Measurements from ENCODE around the gene IKZF2.

Gene IKZF2

GRCh38 chr2:213151437-213152064, at the start of gene IKZF2:
Gene IKZF2 (minus strand): TSS chr2:213151612. CDS start chr2:213148629, 2,983 bp downstream.
- peak; percentile 6 to 25 for DNase-seq (ENCODE audit: low read depth in 2 of 2)

DNA sequence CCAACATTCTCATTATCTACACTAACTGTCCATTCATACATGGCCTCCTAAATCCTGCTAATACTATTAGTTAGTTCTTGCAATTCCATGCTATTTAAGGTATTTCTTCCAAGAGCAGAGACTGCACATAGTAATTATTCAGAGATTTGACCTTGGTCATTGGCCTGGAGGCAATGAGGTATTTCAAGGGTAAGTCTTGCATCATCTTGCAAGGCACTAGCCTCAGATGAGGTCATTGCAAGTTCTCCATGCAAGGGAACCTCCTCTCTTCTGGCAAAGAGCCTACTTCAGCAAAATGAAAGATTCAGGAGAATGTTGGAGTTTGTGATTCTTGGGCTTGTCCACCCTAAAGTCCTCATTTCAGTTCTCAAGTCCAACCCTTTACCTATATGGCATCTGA, 48.5 kb upstream of the IKZF2 start:
- no peak for DNase-seq (ENCODE audit: low read depth in 2 of 2)

GRCh38 chr2:213189001-213189899, 37.8 kb upstream of the IKZF2 start:
- DNase-seq (ENCODE audit: low read depth in 2 of 2), result no peak

GRCh38 chr2:213188533-213188867, 37.1 kb upstream of the IKZF2 start:
- DNase-seq (ENCODE audit: low read depth in 2 of 2), result no peak

DNA sequence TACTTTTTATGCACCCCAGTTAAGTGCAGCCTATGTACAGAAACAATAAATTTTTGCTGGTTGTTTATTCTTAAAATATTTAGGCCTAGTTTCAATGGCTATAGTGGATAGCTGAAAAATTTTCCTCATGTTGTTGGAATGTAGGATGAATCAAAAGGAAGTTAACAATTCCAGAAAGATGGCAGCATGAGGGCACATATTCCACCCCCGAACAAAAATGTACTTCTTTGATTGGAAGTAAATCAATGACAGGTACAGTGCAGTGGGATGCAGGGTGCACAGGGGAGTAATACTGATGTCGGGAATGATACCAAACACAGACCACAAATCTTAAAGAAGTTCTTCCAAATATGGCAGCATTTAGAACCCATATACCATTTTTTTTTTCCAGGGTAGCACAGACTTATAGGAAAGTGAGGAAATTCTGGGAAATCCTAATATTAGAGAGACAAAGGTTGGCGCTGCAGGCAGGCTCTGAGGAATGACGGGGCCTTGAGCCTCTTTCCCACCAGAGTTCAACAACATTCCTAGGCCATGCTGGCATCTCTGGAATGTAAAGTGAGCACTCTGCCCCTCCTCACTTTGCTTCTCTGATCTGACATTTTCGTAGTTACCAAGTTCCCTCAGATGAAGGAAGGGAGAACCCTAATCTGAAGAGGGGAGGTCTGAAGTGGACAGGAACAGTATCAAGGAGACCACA, 36.6 kb upstream of the IKZF2 start:
- DNase-seq (ENCODE audit: low read depth in 2 of 2), result no peak

GRCh38 chr2:213187386-213187785, 36.0 kb upstream of the IKZF2 start:
- DNase-seq (ENCODE audit: low read depth in 2 of 2), result no peak

DNA sequence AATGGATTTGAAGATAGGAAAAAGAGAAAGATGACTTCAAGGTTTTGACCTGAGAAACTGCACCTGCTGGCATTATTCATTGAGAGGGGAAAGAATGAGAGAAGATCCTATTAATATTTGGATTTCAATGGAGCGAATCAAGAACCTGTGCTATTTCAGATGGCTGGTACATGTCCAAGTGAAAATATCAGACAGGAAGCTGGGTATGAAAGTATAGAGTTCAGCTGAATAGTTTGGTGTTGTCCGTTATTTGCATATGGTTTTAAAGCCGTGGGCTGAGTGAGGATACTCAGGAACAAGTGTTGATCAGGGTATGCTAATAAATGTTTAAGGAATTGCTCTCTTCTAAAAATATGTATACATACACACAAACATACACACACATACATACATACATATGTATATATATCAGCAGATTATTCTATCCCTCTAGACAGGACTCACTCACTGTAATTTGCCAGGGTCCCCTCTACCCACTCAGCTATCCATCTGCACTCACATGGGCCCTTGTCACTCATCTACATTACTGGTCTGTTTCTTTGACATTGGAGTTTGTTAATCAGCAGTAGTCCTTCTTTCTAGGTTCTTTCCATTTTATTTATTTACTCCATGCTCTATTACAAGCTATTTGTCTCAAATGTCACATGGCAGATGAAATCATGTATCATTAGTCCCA, 33.9 kb upstream of the IKZF2 start:
- DNase-seq (ENCODE audit: low read depth in 2 of 2), result no peak

GRCh38 chr2:213181712-213182111, 30.3 kb upstream of the IKZF2 start:
- DNase-seq (ENCODE audit: low read depth in 2 of 2), result no peak

- DNase-seq (ENCODE audit: low read depth in 2 of 2), result no peak
These were observed 26.3 kb upstream of the IKZF2 start for GRCh38 chr2:213177679-213178078.

DNA sequence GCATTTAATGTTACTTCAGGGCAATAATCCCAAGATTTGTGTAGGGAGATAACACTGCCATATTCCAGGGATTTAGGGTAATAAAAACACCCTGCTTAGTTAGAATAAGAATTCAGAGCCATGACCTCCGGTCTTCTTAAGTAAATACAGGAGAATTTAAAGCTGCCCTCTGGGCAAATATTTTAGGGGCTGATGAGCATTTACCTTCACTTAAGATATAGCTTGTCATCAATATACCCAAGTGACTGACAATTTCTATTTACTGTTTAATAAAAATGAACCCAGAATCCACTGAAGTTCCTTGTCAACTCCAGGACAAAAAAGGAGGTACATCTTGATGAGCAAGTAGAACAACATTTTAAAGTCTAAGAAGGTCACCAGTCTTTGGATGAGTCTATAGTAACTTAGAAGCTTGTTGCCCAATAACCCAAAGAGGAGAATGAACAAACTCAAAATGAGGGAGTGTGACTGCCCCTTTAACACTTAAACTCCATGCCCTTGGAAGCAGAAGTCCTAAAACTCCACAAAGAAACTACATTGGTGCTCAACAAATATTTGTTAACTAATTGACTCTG, 24.3 kb upstream of the IKZF2 start:
- DNase-seq (ENCODE audit: low read depth in 2 of 2), result no peak

- DNase-seq (ENCODE audit: low read depth in 2 of 2), result no peak
These were observed 21.2 kb upstream of the IKZF2 start for GRCh38 chr2:213172641-213173040.

- DNase-seq (ENCODE audit: low read depth in 2 of 2), result no peak
These were observed 19.7 kb upstream of the IKZF2 start for GRCh38 chr2:213171147-213171546.

- DNase-seq (ENCODE audit: low read depth in 2 of 2), result no peak
These were observed 16.0 kb upstream of the IKZF2 start for GRCh38 chr2:213167271-213167930.

DNA sequence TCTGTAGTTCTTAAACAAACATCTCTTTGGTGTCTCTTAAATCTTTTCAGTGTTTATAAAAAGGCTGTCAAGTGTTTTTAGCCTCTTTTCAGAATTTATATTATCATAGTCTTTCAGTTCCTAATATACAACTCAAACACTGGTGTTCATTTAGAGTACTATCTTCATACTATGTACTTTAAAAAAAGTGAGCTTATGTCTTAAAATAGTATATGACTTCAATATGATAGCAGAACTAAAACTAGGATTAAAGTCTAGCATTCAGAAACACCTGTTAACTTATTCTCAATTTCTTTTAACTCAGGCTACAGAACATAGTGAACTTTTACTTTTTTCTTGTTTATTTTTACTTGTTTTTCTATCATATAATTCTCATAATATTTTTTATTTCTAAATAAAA, 14.7 kb upstream of the IKZF2 start:
- DNase-seq (ENCODE audit: low read depth in 2 of 2), result no peak

DNA sequence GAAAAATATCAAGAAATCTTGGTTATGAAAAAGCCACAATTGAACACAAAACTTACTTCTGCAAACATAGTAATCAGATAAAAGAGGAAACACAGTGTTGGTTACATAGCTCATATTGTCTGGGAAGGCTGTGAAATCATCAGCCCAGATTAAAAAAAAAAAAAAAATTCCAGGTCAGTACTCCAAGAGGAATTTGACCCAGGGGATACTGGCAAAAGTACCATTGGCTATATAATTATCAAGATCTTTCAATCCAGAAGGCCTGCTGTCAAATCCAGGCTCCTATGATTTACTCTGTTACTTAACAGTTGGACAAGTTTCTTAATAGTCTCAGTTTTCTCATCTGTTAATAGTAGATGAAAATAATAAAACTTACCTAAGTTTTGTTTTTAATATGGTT, 12.9 kb upstream of the IKZF2 start:
- no peak for DNase-seq (ENCODE audit: low read depth in 2 of 2)

- no peak for DNase-seq (ENCODE audit: low read depth in 2 of 2)
These were observed 11.2 kb upstream of the IKZF2 start for GRCh38 chr2:213162516-213163118.

- DNase-seq (ENCODE audit: low read depth in 2 of 2), result no peak
These were observed 10.5 kb upstream of the IKZF2 start for GRCh38 chr2:213161759-213162515.

DNA sequence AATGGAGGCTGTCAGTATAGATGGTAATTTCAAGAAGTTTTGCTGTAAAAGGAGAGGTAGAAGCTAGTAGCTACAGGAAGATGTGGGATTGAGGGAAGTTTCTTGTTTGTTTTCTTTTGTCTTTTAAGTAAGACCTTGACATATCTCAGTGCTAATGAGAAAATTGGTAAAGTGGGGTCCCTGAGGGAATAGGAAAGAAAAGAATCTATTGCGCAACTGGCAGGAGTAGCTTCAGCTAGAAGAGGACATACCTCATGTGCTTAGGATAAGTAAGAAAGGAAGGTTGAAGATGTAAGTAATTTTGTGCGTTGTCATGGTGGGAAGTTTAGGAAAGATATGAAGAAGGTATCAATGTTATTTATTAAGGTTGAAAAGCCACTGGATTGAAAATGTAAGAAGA, 8.4 kb upstream of the IKZF2 start:
- no peak for DNase-seq (ENCODE audit: low read depth in 2 of 2)

- DNase-seq (ENCODE audit: low read depth in 2 of 2), result no peak
These were observed 5.8 kb upstream of the IKZF2 start for GRCh38 chr2:213157242-213157641.

DNA sequence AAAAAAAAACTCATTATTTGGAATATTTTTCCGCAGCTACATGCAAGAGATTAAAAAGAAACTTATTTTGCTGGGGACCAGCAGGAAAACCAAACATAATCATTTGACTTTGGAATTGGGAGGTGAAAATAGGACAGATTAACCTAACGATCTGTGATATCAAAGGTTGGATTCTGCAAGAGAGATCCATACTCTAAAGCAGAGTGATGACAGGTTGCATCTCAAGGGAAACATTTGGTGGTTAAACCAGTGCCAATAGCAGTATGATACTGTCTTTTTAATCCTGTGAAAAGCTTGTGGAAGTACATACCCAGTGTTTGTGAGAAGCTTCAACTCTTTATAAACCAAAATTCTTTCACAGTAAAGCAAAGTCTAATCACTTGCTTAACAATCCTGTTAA, 5.3 kb upstream of the IKZF2 start:
- no peak for DNase-seq (ENCODE audit: low read depth in 2 of 2)
